ENCODE data around the gene TNIP2. TPM values are rescaled to one million over a fixed set of nuclear protein-coding genes. Genes with fewer than 3 reads are reported as not detected.

TNIP2 gene
- total and polyA plus RNA-seq, 2 experiments from 2014 or later = 42.7 to 50.8 TPM

- peaks cover 5% of the 10 kb centered on the region for H3K4me1 ChIP-seq (ENCODE audit: insufficient read depth)
- no peaks in the 10 kb centered on the region for H4K20me1 ChIP-seq (ENCODE audit: insufficient read depth, poor library complexity, severe bottlenecking)
- no peaks in the 10 kb centered on the region for H3K27me3 ChIP-seq
- H3K4me3 ChIP-seq = no peak overlapping the region
- peaks cover 33% of the 10 kb centered on the region for H3K79me2 ChIP-seq
- no peaks in the 10 kb centered on the region for H3K36me3 ChIP-seq (replicated peaks; ENCODE audit: insufficient read depth, low read depth)
- TF ChIP-seq CTCF (IDR thresholded peaks at IDR 0.05; ENCODE audit: poor library complexity) (no peak), EZH2phosphoT487 (IDR thresholded peaks at IDR 0.05; ENCODE audit: low read depth, severe bottlenecking, unreplicated experiment) (no peak), EZH2 (IDR thresholded peaks at IDR 0.05; ENCODE audit: borderline replicate concordance) (no peak)
- WGBS (ENCODE audit: low lambda C conversion rate, missing lambda C conversion rate) = 90% methylated on average over 15 of the region's 16 CpGs
- no peak overlapping the region for H2AFZ ChIP-seq
- H3K9me2 ChIP-seq (replicated peaks; ENCODE audit: insufficient read depth) = no peaks in the 10 kb centered on the region
- DNase-seq (ENCODE audit: low spot score) = no peak
- H3K4me2 ChIP-seq = no peak overlapping the region
- peak overlapping the region; percentile 61 for H3K27ac ChIP-seq
- no peaks in the 10 kb centered on the region for H3K9me3 ChIP-seq (ENCODE audit: low read depth)
Measured at GRCh38 chr4:2746891-2747695, 9.0 kb downstream of the TNIP2 start.

- no peaks in the 10 kb centered on the region for H4K20me1 ChIP-seq (ENCODE audit: insufficient read depth, poor library complexity, severe bottlenecking)
- H3K4me2 ChIP-seq = no peak overlapping the region
- TF ChIP-seq CTCF (IDR thresholded peaks at IDR 0.05; ENCODE audit: poor library complexity) (no peak), EZH2 (IDR thresholded peaks at IDR 0.05; ENCODE audit: borderline replicate concordance) (no peak), EZH2phosphoT487 (IDR thresholded peaks at IDR 0.05; ENCODE audit: low read depth, severe bottlenecking, unreplicated experiment) (no peak)
- H3K36me3 ChIP-seq (replicated peaks; ENCODE audit: insufficient read depth, low read depth) = no peaks in the 10 kb centered on the region
- H3K4me1 ChIP-seq (ENCODE audit: insufficient read depth) = peaks cover 5% of the 10 kb centered on the region
- H2AFZ ChIP-seq = no peak overlapping the region
- 67% methylated on average over 21 of the region's 21 CpGs for WGBS (ENCODE audit: low lambda C conversion rate, missing lambda C conversion rate)
- H3K9me3 ChIP-seq (ENCODE audit: low read depth) = no peaks in the 10 kb centered on the region
- H3K27me3 ChIP-seq = no peaks in the 10 kb centered on the region
- no peak overlapping the region for H3K4me3 ChIP-seq
- H3K27ac ChIP-seq = peak overlapping the region; percentile 61
- DNase-seq (ENCODE audit: low spot score) = peak; percentile 68
- H3K79me2 ChIP-seq = peaks cover 26% of the 10 kb centered on the region
- H3K9me2 ChIP-seq (replicated peaks; ENCODE audit: insufficient read depth) = no peaks in the 10 kb centered on the region
Measured at GRCh38 chr4:2745981-2746806, 9.9 kb downstream of the TNIP2 start.

- TF ChIP-seq CTCF (IDR thresholded peaks at IDR 0.05; ENCODE audit: poor library complexity) = no peak
- no peak for TF ChIP-seq EZH2 (IDR thresholded peaks at IDR 0.05; ENCODE audit: borderline replicate concordance)
- no peak for TF ChIP-seq EZH2phosphoT487 (IDR thresholded peaks at IDR 0.05; ENCODE audit: low read depth, severe bottlenecking, unreplicated experiment)
- DNase-seq (ENCODE audit: low spot score) = no peak
- peak overlapping the region; percentile 61 for H3K27ac ChIP-seq
- no peak overlapping the region for H2AFZ ChIP-seq
- H4K20me1 ChIP-seq (ENCODE audit: insufficient read depth, poor library complexity, severe bottlenecking) = no peaks in the 10 kb centered on the region
- no peak overlapping the region for H3K4me3 ChIP-seq
- peaks cover 5% of the 10 kb centered on the region for H3K4me1 ChIP-seq (ENCODE audit: insufficient read depth)
- WGBS (ENCODE audit: low lambda C conversion rate, missing lambda C conversion rate) = 74% methylated on average over 5 of the region's 5 CpGs
- no peak overlapping the region for H3K4me2 ChIP-seq
- H3K79me2 ChIP-seq = peaks cover 19% of the 10 kb centered on the region
- no peaks in the 10 kb centered on the region for H3K9me2 ChIP-seq (replicated peaks; ENCODE audit: insufficient read depth)
- no peaks in the 10 kb centered on the region for H3K9me3 ChIP-seq (ENCODE audit: low read depth)
- no peaks in the 10 kb centered on the region for H3K36me3 ChIP-seq (replicated peaks; ENCODE audit: insufficient read depth, low read depth)
- no peaks in the 10 kb centered on the region for H3K27me3 ChIP-seq
Measured at GRCh38 chr4:2745516-2745915, 10.6 kb downstream of the TNIP2 start.

Measured in hepatocyte (in vitro differentiated cells).